Colonic mucosa (tissue), 4 donors: ENCODE data around the gene PDIA4. TPM values are rescaled to one million over a fixed set of nuclear protein-coding genes. Genes with fewer than 3 reads are reported as not detected.

Experiments used
- DNase-seq: peaks from one replicate; pipeline ENCODE4 v3.0.0-alpha.2; 2020
- H3K27ac ChIP-seq: fragments of 200-600 bp; one replicate; pipeline ENCODE4 v1.8.0; 2021
- H3K27me3 ChIP-seq: fragments of 200-600 bp; one replicate; pipeline ENCODE4 v1.8.0; 2021
- H3K36me3 ChIP-seq: fragments of 200-600 bp; one replicate; pipeline ENCODE4 v1.8.0; 2021
- H3K4me1 ChIP-seq: fragments of 200-600 bp; one replicate; pipeline ENCODE4 v1.8.0; 2021; ENCODE audit warnings: mild to moderate bottlenecking
- H3K4me3 ChIP-seq: fragments of 200-600 bp; one replicate; pipeline ENCODE4 v1.8.0; 2021
- H3K9ac ChIP-seq, 2 donors: one replicate each; pipeline ENCODE4 v1.7.0; 2013; ENCODE audit warnings: control low read depth in 2 of 2, low read depth in 2 of 2, low read length in 2 of 2
- H3K9me3 ChIP-seq: fragments of 200-600 bp; one replicate; pipeline ENCODE4 v1.8.0; 2021
- intact Hi-C: fragments of 100-400 bp; cut with DNase I; formaldehyde crosslinking; loops from one replicate; pipeline ENCODE4 v1.14.1; 2022
- total RNA-seq, 2 donors: library from RNA; stranded (reverse); fragmentation: NEBNext Ultra II Directional in 1 of 2; extraction: Animal tissue kit (Norgen Biotek cat#: 25700) in 1 of 2; gene quantifications; one replicate each; pipeline ENCODE4 v1.2.1, GENCODE V29; 2021
- TF ChIP-seq, protein P1 (sequence below): fragments of 200-600 bp; IDR thresholded peaks from one replicate; pipeline ENCODE4 v1.8.0; 2022; ENCODE audit warnings: antibody characterized with exemption, mild to moderate bottlenecking
- donor health status: healthy.
- donor health status: DM: no; HTN: no; CAD: no.
- donor health status: DM: no; HTN: no; CAD: no.

Gene PDIA4
- total RNA-seq, 2 donors from 2014 or later: 218 to 485 TPM

DNA sequence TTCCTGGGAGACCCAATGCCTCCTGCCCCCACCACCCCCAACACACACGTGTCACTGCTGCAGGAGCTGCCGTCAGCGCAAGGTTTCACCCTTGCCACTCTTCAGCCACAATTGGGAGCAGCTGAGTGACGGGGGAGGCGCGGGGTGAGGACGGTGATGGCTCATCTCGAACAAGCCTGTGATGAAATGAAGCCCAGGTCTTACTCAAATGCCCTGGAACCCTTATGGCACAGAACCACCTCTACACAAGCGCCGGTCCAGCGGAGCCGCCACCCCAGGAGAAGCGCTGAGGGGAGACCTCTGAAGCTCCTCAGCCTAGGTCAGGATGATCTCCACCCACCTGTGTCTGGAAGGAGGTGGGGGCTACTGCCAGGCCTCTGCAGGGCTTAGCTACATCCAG lies 25.7 kb downstream of the PDIA4 start:
- Histone ChIP-seq H3K36me3 (peaks cover 17% of the 10 kb centered on the region), H3K9me3 (no peaks in the 10 kb centered on the region), H3K4me3 (no peak overlapping the region), H3K4me1 (no peaks in the 10 kb centered on the region), H3K27me3 (no peaks in the 10 kb centered on the region), H3K27ac (no peak overlapping the region), H3K9ac (no peak overlapping the region)
- TF ChIP-seq, protein P1, sequence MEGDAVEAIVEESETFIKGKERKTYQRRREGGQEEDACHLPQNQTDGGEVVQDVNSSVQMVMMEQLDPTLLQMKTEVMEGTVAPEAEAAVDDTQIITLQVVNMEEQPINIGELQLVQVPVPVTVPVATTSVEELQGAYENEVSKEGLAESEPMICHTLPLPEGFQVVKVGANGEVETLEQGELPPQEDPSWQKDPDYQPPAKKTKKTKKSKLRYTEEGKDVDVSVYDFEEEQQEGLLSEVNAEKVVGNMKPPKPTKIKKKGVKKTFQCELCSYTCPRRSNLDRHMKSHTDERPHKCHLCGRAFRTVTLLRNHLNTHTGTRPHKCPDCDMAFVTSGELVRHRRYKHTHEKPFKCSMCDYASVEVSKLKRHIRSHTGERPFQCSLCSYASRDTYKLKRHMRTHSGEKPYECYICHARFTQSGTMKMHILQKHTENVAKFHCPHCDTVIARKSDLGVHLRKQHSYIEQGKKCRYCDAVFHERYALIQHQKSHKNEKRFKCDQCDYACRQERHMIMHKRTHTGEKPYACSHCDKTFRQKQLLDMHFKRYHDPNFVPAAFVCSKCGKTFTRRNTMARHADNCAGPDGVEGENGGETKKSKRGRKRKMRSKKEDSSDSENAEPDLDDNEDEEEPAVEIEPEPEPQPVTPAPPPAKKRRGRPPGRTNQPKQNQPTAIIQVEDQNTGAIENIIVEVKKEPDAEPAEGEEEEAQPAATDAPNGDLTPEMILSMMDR: no peak
- intact Hi-C loops: no loop called here
- no peak for DNase-seq

DNA sequence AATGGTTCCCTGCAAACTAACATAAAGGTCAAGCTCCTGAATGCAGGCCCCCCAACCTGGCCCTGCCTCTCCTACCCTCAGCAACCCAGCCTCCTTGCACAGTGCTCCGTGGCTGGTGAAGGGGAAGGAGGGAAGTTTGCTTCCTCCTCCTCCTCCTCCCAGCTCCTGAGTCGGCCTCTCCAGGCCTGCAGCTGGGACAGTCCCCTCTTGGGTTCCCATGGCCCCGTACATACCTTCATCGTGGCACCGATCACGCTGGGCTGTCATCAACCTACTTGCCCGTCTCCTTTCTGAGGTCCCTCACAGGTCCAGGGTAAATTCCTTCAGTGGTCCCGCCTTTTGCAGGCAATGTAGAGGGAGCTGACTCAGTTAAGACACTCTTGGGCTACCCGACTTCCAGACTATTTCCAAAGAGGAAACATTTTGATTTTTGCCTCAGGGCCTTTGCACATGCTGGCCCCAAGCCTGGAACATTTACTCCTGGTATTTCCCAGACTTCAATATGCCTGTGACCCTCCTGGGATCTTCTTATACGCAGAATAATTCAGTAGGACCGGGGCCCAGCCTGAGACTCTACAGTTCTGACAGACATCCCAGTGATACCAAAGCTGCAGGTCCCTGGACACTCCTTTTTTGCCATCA lies 26.8 kb downstream of the PDIA4 start:
- Histone ChIP-seq H3K4me1 (no peaks in the 10 kb centered on the region), H3K36me3 (peaks cover 17% of the 10 kb centered on the region), H3K4me3 (no peak overlapping the region), H3K9me3 (no peaks in the 10 kb centered on the region), H3K27me3 (no peaks in the 10 kb centered on the region), H3K27ac (no peak overlapping the region), H3K9ac (no peak overlapping the region)
- intact Hi-C loops: no loop called here
- DNase-seq: no peak
- TF ChIP-seq, protein P1: no peak

DNA sequence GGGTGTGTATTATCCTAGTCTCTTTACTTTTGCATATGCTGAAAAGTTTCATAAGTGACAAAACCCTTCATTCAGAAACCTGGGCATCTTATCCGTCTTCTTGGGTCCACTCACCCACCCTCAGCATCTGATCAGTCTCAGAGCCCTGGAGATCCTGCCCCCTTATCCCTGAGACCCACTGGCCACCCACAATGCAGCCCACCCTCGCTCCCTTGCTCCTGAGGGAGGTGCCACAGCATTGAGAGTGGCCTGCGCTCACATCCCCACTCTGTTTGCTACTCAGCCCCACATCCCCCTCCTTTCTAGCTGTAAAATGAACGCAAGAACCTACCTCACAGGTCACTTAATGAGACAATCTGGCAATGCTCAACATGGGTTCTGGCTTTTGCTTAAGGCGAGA lies 27.3 kb downstream of the PDIA4 start:
- H3K27me3 ChIP-seq: no peaks in the 10 kb centered on the region
- intact Hi-C loops: no loop called here
- TF ChIP-seq, protein P1: no peak
- no peak overlapping the region for H3K9ac ChIP-seq
- no peaks in the 10 kb centered on the region for H3K9me3 ChIP-seq
- no peak for DNase-seq
- H3K36me3 ChIP-seq: peaks cover 17% of the 10 kb centered on the region
- H3K4me1 ChIP-seq: no peaks in the 10 kb centered on the region
- H3K27ac ChIP-seq: no peak overlapping the region
- no peak overlapping the region for H3K4me3 ChIP-seq

DNA sequence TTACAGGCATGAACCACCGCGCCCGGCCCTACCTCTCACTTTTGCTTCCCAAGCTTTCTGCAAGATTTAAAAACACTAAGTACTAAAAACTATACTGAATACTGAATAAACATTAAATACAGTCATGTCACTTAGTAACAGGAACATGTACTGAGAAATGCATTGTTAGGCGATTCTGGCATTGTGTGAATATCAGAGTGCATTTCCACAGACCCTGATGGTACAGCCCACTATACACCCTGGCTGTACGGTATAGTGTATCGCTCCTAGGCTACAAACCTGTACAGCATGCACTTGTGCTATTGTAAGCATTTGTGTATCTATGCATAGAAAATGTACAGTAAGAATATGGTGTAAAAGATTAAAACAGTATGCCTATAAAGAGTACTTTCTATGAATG lies 29.1 kb downstream of the PDIA4 start:
- TF ChIP-seq, protein P1: no peak
- no peak overlapping the region for H3K27ac ChIP-seq
- intact Hi-C loops: no loop called here
- peaks cover 11% of the 10 kb centered on the region for H3K36me3 ChIP-seq
- H3K9ac ChIP-seq: no peak overlapping the region
- no peak for DNase-seq
- no peak overlapping the region for H3K4me3 ChIP-seq
- no peaks in the 10 kb centered on the region for H3K4me1 ChIP-seq
- no peaks in the 10 kb centered on the region for H3K27me3 ChIP-seq
- no peaks in the 10 kb centered on the region for H3K9me3 ChIP-seq

DNA sequence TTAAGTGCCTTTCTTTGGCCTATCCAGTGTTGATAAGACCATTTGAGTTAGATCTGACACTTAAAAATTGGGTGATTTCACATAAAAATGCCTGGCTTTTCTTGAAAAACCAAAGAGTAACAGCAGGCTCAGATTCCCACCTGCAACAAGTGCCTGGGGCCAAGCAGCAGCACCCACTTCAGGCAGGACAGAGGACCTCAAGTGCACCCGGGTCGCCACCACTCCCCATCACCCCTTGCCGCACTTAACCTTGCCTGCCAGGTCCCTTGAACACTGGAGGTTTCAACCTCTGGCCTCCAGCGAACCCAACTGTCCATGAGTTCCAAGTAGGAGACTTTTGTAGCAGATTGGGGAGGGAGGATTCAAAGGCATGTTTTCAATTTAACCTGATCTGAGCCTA lies 30.8 kb downstream of the PDIA4 start:
- no peaks in the 10 kb centered on the region for H3K27me3 ChIP-seq
- H3K4me3 ChIP-seq: no peak overlapping the region
- no peaks in the 10 kb centered on the region for H3K4me1 ChIP-seq
- no peak overlapping the region for H3K9ac ChIP-seq
- no peak for DNase-seq
- intact Hi-C loops: no loop called here
- no peak overlapping the region for H3K27ac ChIP-seq
- H3K9me3 ChIP-seq: no peaks in the 10 kb centered on the region
- TF ChIP-seq, protein P1: no peak
- H3K36me3 ChIP-seq: no peaks in the 10 kb centered on the region
